A549 (cell line): ENCODE data around the gene NUMB.

Experiments
- CTCF ChIP-seq: fragments of >200 bp; sonication (Bioruptor Twin); formaldehyde crosslinking; IDR thresholded peaks from 3 replicates; pipeline ENCODE4 v1.5.1; 2016
- POLR2A ChIP-seq: IDR thresholded peaks from 2 replicates; pipeline ENCODE4 v1.6.1; 2012; ENCODE audit warnings: mild to moderate bottlenecking, low read length

DNA sequence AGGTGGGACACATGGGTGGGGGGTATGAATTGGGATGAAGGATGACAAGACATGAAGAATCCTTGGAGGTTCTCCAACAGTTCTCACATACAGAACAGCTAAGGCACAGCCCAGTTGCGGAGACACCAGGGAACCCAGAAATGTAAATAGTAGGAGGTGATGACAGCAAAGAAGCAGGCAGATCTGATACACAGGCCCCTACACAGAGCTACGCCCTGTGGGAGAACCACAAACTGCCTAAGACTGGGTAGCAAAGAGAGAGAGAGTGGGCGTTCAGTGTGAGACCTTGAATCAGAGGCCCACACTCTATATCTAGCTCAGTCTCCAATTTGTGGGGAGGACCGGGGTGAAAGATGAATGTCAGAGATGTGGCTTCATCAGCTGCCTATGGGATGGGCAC, 9.5 kb upstream of the NUMB start:
- no peak for TF ChIP-seq CTCF
- TF ChIP-seq POLR2A, result no peak
